IMR-90 (cell line): ENCODE measurements around the gene EIF4ENIF1.

ENCODE experiments used
- BHLHE40 ChIP-seq: fragments of 150-350 bp; IDR thresholded peaks from 2 replicates; pipeline ENCODE4 v1.6.1; 2016; ENCODE audit warnings: mild to moderate bottlenecking, low read depth, low read length
- CEBPB ChIP-seq: IDR thresholded peaks from 2 replicates; pipeline ENCODE4 v1.6.1; 2012; ENCODE audit warnings: low read depth, low read length, improper control_type of control experiment
- CHD1 ChIP-seq: IDR thresholded peaks from 2 replicates; pipeline ENCODE4 v1.6.1; 2012; ENCODE audit warnings: low read depth, low read length, improper control_type of control experiment
- POLR2A ChIP-seq: IDR thresholded peaks from 2 replicates; pipeline ENCODE4 v1.6.1; 2012; ENCODE audit warnings: mild to moderate bottlenecking, low read depth, low read length
- RAD21 ChIP-seq: IDR thresholded peaks from 2 replicates; pipeline ENCODE4 v1.6.1; 2012; ENCODE audit warnings: low read length, improper control_type of control experiment
- SMC3 ChIP-seq: fragments of 150-350 bp; IDR thresholded peaks from 2 replicates; pipeline ENCODE4 v1.6.1; 2016; ENCODE audit warnings: low read depth, mild to moderate bottlenecking, antibody characterized with exemption, low read length, moderate library complexity
- TF ChIP-seq, protein P1 (sequence below): conservative IDR thresholded peaks from 2 replicates; pipeline ENCODE4 v1.5.1; 2012; ENCODE audit warnings: mild to moderate bottlenecking, low read depth, low read length, improper control_type of control experiment
- TF ChIP-seq, protein P2 (sequence below): fragments of 150-350 bp; IDR thresholded peaks from 2 replicates; pipeline ENCODE4 v1.6.1; 2017; ENCODE audit warnings: mild to moderate bottlenecking, antibody characterized with exemption, low read length, low read depth
- TF ChIP-seq, protein P3 (sequence below): fragments of 150-350 bp; IDR thresholded peaks from 2 replicates; pipeline ENCODE4 v1.6.1; 2016; ENCODE audit warnings: low read depth, mild to moderate bottlenecking, low read length, moderate library complexity, borderline replicate concordance

DNA sequence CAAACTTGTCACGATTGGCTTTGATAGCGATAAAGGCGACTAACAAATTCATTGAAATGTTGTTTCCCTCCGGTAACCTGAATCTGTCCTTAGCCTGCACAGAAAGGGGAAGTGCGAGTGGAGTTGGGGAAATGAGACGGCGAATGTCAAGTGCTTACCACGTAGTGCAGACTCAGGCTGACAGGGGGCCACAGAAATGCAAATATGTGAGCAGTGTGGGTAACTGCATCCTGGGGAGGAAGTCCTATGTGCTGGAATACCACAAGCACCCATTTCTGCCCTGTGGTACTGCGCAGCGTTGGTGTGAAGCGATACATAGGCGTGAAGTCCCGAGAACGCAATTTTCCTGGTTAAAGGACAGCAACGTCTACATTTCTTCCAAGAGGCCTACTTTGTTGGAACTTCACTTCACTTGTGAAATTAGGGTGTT is 869 bp upstream of the EIF4ENIF1 start:
- TF ChIP-seq RAD21 (no peak), POLR2A (no peak; the same call in 1 of the 2 replicates), SMC3 (no peak), CEBPB (no peak), BHLHE40 (no peak), CHD1 (no peak)
- TF ChIP-seq, protein P1, sequence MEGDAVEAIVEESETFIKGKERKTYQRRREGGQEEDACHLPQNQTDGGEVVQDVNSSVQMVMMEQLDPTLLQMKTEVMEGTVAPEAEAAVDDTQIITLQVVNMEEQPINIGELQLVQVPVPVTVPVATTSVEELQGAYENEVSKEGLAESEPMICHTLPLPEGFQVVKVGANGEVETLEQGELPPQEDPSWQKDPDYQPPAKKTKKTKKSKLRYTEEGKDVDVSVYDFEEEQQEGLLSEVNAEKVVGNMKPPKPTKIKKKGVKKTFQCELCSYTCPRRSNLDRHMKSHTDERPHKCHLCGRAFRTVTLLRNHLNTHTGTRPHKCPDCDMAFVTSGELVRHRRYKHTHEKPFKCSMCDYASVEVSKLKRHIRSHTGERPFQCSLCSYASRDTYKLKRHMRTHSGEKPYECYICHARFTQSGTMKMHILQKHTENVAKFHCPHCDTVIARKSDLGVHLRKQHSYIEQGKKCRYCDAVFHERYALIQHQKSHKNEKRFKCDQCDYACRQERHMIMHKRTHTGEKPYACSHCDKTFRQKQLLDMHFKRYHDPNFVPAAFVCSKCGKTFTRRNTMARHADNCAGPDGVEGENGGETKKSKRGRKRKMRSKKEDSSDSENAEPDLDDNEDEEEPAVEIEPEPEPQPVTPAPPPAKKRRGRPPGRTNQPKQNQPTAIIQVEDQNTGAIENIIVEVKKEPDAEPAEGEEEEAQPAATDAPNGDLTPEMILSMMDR = no peak
- TF ChIP-seq, protein P2, sequence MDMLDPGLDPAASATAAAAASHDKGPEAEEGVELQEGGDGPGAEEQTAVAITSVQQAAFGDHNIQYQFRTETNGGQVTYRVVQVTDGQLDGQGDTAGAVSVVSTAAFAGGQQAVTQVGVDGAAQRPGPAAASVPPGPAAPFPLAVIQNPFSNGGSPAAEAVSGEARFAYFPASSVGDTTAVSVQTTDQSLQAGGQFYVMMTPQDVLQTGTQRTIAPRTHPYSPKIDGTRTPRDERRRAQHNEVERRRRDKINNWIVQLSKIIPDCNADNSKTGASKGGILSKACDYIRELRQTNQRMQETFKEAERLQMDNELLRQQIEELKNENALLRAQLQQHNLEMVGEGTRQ = no peak
- TF ChIP-seq, protein P3, sequence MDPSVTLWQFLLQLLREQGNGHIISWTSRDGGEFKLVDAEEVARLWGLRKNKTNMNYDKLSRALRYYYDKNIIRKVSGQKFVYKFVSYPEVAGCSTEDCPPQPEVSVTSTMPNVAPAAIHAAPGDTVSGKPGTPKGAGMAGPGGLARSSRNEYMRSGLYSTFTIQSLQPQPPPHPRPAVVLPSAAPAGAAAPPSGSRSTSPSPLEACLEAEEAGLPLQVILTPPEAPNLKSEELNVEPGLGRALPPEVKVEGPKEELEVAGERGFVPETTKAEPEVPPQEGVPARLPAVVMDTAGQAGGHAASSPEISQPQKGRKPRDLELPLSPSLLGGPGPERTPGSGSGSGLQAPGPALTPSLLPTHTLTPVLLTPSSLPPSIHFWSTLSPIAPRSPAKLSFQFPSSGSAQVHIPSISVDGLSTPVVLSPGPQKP = no peak
